Measurements from ENCODE around the gene PPP3CA.

PPP3CA gene

DNA sequence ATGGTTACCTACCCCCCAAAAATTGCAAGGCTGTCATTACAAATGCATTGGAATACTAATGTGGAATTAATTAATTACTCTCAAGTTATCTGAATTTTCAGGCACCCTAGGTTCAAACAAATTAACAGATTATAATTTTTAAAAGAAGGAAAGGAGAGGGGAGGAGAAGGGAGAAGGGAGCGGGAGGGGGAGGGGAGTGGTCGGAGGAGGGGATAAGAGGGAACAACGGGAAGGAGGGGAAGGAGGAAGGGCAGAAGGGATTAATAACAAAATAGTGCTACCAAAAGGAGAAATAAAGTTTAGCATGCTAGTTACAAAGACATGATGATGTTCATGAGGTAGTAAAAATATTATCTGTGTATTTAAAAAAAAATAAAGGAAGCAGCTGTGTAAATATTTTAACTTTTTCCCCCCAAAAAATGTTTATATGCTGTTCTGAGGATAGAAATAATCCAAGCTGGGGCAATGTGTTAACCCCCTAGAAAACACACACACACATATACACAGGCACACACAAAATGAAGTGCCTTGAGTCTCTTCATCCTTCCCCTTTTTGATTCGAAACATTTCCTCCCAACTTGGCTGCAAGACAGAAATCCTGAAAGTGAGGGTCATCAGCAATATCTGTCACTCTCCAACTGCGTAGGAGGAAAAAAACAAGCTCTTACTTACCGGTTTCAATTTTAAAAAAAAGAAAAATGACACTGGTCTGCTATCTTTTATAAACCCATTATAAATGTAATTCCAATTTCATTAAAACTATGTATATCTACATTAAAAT is 58.8 kb downstream of the PPP3CA start:
- no peak for DNase-seq (ENCODE audit: low spot score)

GRCh38 chr4:101287324-101287723 is 60.0 kb downstream of the PPP3CA start:
- DNase-seq (ENCODE audit: low spot score) = no peak

- DNase-seq (ENCODE audit: low spot score) = no peak
Measured at GRCh38 chr4:101286663-101287062, 60.7 kb downstream of the PPP3CA start.

DNA sequence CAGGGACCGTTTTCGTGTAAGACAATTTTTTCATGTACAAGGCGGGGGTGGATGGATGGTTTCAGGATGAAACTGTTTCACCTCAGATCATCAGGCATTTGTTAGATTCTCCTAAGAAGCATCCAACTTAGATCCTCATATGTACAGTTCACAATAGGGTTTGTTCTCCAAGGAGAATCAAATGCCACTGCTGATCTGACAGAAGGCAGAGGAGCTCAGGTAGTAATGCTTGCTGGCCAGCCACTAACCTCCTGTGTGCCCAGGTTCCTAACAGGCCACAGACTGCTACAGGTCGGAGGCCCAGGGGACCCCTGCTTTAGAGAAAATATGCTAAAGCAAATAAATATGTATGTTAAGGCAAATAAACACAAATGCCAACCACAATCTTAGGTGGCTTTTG is 61.3 kb downstream of the PPP3CA start:
- DNase-seq (ENCODE audit: low spot score) = no peak

DNA sequence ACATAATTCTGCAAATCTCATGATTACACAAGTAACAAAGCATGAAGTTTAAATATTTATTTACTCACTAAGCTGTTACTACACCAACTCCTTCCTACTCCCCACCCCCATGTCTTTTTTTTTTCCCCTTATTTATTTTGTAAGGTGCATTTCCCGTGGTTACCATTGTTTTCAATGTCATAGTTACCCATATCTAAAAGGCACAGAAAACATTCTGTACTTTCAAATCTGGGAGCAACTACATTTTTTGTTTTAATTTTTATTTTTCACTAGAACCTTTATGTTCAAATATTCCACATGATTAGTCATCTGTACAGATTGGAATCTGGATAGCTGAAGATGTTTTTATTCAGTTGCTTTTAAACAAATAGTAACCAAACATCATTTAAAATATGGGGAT is 62.8 kb downstream of the PPP3CA start:
- no peak for DNase-seq (ENCODE audit: low spot score)

DNA sequence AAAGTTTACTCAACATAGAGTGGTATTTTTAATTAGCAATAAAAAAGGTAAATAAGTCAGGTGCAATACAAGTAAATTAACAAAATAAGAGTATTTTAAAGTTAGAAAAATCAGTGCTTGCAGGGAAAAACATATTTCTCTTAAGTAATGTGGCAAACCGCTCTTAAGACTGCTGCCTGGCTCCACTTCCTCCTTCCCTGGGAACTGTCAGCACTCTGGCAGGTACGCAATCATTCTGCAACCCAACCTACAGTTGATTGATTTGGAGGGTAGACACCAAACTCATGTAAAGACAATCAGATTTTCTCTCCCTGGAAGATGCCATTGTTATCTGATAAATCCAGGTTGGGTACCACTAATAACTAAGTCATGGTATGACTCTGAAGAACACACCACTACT is 63.9 kb downstream of the PPP3CA start:
- no peak for DNase-seq (ENCODE audit: low spot score)

DNA sequence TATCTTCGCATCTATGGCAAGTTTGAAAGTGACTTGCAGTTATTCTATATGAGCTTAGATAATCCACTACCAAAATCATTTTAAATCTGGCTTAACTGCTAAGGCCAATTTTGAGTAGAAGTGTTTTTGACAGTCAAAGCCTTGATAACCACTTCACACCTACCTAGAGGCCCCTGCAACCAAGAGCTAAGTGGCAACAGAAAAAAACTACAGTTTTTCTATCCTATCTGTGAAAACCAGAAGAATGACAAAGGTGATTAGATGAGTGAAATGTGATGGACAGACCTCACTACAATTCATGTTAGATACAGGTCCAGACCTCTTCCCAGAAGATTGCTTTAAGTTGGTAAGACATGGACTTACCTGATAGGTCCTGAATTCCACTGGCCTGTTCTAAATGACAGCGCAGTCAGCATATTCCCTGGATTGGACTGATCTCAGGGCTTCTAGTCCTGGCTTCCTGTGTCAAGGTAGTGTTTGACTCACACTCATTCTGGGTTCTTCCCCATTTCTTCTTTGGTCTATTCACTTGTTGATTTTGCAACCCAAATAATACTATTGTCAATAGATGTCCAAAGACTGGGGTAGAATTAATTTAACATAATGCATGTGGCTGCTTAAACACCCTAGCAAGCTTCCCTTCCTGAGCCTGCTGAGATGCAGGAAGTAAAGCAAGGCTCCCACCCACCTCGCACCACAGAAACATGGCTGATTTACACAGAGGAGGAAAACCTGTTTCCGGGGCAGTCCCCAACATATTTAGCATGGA is 65.1 kb downstream of the PPP3CA start:
- no peak for DNase-seq (ENCODE audit: low spot score)

- no peak for DNase-seq (ENCODE audit: low spot score)
Measured at GRCh38 chr4:101280866-101281600, 66.3 kb downstream of the PPP3CA start.

- no peak for DNase-seq (ENCODE audit: low spot score)
Measured at GRCh38 chr4:101279377-101279871, 67.9 kb downstream of the PPP3CA start.

GRCh38 chr4:101277671-101278070 is 69.7 kb downstream of the PPP3CA start:
- no peak for DNase-seq (ENCODE audit: low spot score)

DNA sequence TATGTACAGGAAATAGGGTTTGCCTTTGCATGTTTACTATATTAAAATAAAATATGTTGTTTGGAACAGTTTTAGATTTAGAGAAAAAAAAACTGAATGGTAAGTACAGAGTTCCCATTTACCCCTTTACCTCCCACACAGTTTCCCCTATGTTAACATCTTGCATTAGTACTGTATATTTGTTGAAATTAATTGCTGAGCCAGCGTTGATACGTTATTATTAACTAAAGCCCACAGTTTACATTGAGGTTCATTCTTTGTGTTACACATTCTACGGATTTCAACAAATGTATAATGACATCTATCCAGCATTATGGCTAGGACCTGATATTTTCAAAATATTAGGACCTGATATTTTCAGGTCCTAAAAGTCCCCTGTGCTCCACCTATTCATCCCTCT is 70.7 kb downstream of the PPP3CA start:
- DNase-seq (ENCODE audit: low spot score) = no peak

DNA sequence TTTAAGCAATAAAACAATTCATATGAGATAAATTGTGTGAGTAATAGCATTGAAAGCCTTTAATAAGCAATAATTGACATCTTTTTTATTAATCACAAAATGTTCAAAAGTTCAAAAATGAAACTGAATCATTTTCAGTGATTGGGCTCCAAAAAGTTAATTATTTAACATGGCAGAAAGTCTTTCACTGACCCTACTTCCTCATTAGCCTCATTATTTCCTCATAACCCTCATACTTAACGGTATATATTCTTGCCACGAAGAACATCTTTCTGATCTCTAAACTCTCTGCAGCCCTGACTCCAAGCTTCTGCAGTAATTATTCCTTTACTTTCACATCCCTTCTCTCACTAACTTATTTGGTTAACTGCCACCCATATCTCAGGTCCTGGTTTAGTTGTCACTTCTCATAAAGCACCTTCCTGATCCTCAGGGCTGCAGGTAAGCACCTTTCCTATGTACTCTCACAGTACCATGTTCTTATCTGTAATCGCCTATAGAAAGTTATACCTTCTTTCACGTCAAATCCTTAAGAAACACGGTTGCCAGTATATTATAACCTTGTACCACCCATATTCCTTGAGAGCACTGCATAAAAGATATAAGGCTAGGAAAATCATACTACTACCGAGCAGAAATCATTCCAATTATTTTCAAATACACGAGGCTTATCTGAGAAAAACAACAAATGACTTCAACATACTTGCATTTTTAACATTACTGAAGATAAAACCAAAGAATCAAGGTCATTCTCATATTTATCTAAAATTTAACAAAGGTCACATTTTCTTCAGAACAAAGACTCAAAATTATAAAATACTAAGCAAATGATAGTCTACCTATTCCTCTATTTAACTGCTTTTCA is 72.2 kb downstream of the PPP3CA start:
- no peak for DNase-seq (ENCODE audit: low spot score)

DNA sequence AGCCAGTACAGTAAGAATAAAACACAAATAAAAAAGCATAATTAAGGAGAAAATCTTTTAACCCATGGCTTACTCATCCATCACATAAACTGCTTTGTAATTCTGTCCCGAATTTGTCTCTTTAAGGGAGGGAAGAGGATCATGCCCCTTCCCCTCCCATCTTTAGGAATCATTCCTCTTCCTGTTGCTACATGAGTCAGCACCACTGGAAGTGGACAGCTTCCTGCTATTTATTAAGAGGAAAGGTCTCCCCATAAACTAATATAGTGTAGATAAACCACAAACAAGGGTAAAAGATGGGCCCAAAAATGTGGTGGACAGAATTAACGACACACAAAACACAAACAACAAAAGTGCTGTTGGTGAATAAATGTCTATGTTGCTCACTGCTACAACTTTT is 75.8 kb downstream of the PPP3CA start:
- DNase-seq (ENCODE audit: low spot score) = no peak

GRCh38 chr4:101269682-101270081 is 77.6 kb downstream of the PPP3CA start:
- DNase-seq (ENCODE audit: low spot score) = no peak

- DNase-seq (ENCODE audit: low spot score) = peak; percentile 9
Measured at GRCh38 chr4:101265816-101266172, 81.5 kb downstream of the PPP3CA start.

- peak; percentile 6 for DNase-seq (ENCODE audit: low spot score)
Measured at GRCh38 chr4:101264993-101265815, 82.1 kb downstream of the PPP3CA start.

- DNase-seq (ENCODE audit: low spot score) = no peak
Measured at GRCh38 chr4:101264512-101264911, 82.8 kb downstream of the PPP3CA start.

- DNase-seq (ENCODE audit: low spot score) = no peak
Measured at GRCh38 chr4:101262683-101263082, 84.6 kb downstream of the PPP3CA start.

DNA sequence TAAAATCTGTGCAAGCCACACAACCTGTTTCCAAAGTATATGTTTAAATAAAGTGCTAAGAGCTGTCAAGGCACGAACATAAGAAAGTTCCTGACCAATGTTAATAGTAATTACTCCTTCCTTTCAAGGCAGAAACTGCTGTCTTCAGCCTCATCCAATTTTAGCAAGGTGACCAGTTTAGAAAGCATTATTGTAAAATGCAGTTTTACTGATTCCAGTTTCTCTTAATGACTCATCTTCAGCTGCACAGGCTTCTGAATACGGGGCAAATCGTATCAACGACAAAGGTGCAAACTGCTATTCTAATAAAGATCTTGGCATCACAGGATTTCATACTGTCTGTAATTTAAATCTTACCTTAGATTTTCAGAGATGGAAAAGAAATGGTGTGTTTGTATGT is 87.5 kb downstream of the PPP3CA start:
- DNase-seq (ENCODE audit: low spot score) = no peak

DNA sequence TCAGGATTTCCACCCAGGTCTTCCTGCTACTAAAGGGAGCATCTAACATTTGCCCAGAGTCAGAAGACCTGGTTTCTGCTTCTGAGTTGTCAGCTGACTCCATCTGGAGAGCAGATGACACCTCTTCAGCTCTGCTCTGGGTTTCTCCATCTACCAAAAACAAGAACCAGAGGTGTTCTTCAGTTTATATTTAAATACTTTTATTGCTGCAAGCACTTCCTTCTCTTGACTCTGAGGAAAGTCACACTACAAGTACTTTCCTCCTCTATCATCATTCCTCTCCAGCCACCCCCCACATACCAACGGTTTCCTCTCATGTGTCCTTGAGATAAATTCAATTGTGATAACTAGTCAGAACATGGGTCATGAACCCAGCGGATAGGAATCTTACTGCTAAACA is 88.4 kb downstream of the PPP3CA start:
- no peak for DNase-seq (ENCODE audit: low spot score)

DNA sequence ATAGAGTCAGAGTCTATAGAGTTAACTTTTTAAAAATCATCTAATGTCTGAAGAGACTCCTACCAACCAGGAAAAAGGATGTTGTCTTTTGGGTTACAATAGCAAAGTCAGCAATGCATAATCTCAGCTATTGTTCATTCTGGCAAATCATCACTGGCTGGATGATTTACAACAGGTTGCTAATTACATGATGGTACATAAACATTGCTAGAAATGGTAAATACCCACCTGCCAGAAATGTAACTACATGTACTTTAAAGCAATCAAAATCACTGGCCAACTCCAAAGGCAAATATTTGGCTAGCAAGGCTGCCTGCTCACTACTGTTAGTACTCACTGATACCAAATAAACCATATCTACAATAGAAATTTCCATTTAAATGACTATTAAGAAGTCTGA is 91.1 kb downstream of the PPP3CA start:
- DNase-seq (ENCODE audit: low spot score) = no peak
